ENCODE data around the gene KIR3DL3. TPM values are rescaled to one million over a fixed set of nuclear protein-coding genes. Genes with fewer than 3 reads are reported as not detected.
"Not testable (repeated sequence)": the region's sequence is repeated elsewhere in the genome, so short reads cannot be mapped to it uniquely, and the experiment has no call there.

Gene KIR3DL3
- total RNA-seq, 1 donor from 2014 or later: not detected

DNA sequence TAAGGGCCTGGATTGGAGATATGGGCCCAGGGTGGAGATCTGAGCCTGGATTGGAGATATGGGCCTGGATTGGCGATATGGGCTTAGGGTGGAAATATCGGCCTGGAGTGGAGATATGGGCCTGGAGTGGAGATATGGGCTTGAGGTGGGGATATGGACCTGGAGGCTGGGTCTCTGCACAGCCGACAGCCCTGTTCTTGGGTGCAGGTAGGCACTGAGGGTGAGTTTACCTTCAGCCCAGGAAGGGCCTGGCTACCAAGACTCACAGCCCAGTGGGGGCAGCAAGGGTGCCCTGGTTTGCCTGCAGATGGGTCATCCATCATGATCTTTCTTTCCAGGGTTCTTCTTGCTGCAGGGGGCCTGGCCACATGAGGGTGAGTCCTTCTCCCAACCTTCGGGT lies 46.3 kb downstream of the KIR3DL3 start:
- Mint-ChIP-seq H3K9me3 (ENCODE audit: unreplicated experiment) (peaks cover 53% of the 10 kb centered on the region), H3K4me3 (ENCODE audit: unreplicated experiment) (peak overlapping the region; percentile 23), H3K36me3 (ENCODE audit: low read depth, unreplicated experiment) (peaks cover 20% of the 10 kb centered on the region), H3K27me3 (ENCODE audit: unreplicated experiment) (peaks cover 12% of the 10 kb centered on the region)
- not testable (repeated sequence) for H3K27ac Mint-ChIP-seq (ENCODE audit: unreplicated experiment); DNase-seq (ENCODE audit: low spot score); H3K4me1 Mint-ChIP-seq (ENCODE audit: unreplicated experiment)

GRCh38 chr19:54771018-54771960 lies 47.0 kb downstream of the KIR3DL3 start:
- H3K4me3 Mint-ChIP-seq (ENCODE audit: unreplicated experiment); H3K4me1 Mint-ChIP-seq (ENCODE audit: unreplicated experiment); H3K27ac Mint-ChIP-seq (ENCODE audit: unreplicated experiment); DNase-seq (ENCODE audit: low spot score): not testable (repeated sequence)
- Mint-ChIP-seq H3K36me3 (ENCODE audit: low read depth, unreplicated experiment) (peaks cover 20% of the 10 kb centered on the region), H3K9me3 (ENCODE audit: unreplicated experiment) (peaks cover 51% of the 10 kb centered on the region), H3K27me3 (ENCODE audit: unreplicated experiment) (peaks cover 12% of the 10 kb centered on the region)

DNA sequence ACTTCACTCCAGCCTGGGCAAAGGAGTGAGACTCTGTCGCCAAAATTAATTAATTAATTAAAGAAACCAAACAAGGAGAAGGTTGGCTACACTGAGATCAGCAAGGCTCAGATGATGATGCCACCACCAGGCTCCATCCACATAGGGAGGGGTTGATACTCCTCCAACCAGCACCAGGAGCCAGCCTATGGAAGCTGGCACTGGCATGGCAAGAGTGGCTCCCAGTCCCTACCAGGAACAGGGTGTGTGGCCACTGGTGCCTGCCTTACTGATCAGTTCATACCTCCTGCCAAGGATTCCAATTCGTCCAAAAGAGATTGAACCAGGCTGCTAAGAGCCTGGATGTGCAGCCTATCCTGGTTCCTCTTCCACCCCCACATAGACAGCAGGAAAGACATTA lies 48.4 kb downstream of the KIR3DL3 start:
- not testable (repeated sequence) for DNase-seq (ENCODE audit: low spot score); H3K27ac Mint-ChIP-seq (ENCODE audit: unreplicated experiment); H3K4me3 Mint-ChIP-seq (ENCODE audit: unreplicated experiment); H3K4me1 Mint-ChIP-seq (ENCODE audit: unreplicated experiment)
- Mint-ChIP-seq H3K27me3 (ENCODE audit: unreplicated experiment) (peaks cover 13% of the 10 kb centered on the region), H3K9me3 (ENCODE audit: unreplicated experiment) (peaks cover 44% of the 10 kb centered on the region), H3K36me3 (ENCODE audit: low read depth, unreplicated experiment) (peaks cover 20% of the 10 kb centered on the region)

GRCh38 chr19:54775095-54775815 lies 51.0 kb downstream of the KIR3DL3 start:
- H3K27me3 Mint-ChIP-seq (ENCODE audit: unreplicated experiment); H3K27ac Mint-ChIP-seq (ENCODE audit: unreplicated experiment); H3K4me3 Mint-ChIP-seq (ENCODE audit: unreplicated experiment); H3K36me3 Mint-ChIP-seq (ENCODE audit: low read depth, unreplicated experiment); DNase-seq (ENCODE audit: low spot score); H3K4me1 Mint-ChIP-seq (ENCODE audit: unreplicated experiment): not testable (repeated sequence)
- H3K9me3 Mint-ChIP-seq (ENCODE audit: unreplicated experiment): peaks cover 38% of the 10 kb centered on the region

GRCh38 chr19:54775830-54776229 lies 51.6 kb downstream of the KIR3DL3 start:
- H3K36me3 Mint-ChIP-seq (ENCODE audit: low read depth, unreplicated experiment); H3K4me1 Mint-ChIP-seq (ENCODE audit: unreplicated experiment); DNase-seq (ENCODE audit: low spot score); H3K27me3 Mint-ChIP-seq (ENCODE audit: unreplicated experiment); H3K27ac Mint-ChIP-seq (ENCODE audit: unreplicated experiment); H3K4me3 Mint-ChIP-seq (ENCODE audit: unreplicated experiment): not testable (repeated sequence)
- peaks cover 36% of the 10 kb centered on the region for H3K9me3 Mint-ChIP-seq (ENCODE audit: unreplicated experiment)

DNA sequence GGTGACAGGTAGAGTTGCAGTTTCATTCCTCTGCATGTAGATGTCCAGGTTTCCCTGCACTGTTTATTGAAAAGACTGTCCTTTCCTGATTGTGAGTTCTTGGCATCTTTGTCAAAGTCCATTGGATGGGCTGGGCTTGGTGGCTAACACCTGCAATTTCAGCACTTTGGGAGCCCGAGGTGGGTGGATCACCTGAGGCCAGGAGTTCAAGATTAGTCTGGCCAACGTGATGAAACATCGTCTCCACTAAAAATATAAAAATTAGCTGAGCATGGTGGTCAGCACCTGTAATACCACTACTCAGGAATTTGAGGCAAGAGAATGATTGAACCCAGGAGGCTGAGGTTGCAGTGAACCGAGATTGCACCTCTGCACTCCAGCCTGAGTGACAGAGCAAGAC lies 53.6 kb downstream of the KIR3DL3 start:
- not testable (repeated sequence) for H3K4me3 Mint-ChIP-seq (ENCODE audit: unreplicated experiment); H3K36me3 Mint-ChIP-seq (ENCODE audit: low read depth, unreplicated experiment); H3K27me3 Mint-ChIP-seq (ENCODE audit: unreplicated experiment); H3K4me1 Mint-ChIP-seq (ENCODE audit: unreplicated experiment); H3K27ac Mint-ChIP-seq (ENCODE audit: unreplicated experiment); DNase-seq (ENCODE audit: low spot score)
- peaks cover 34% of the 10 kb centered on the region for H3K9me3 Mint-ChIP-seq (ENCODE audit: unreplicated experiment)

- not testable (repeated sequence) for H3K27me3 Mint-ChIP-seq (ENCODE audit: unreplicated experiment); DNase-seq (ENCODE audit: low spot score); H3K27ac Mint-ChIP-seq (ENCODE audit: unreplicated experiment); H3K4me1 Mint-ChIP-seq (ENCODE audit: unreplicated experiment); H3K36me3 Mint-ChIP-seq (ENCODE audit: low read depth, unreplicated experiment); H3K4me3 Mint-ChIP-seq (ENCODE audit: unreplicated experiment)
- H3K9me3 Mint-ChIP-seq (ENCODE audit: unreplicated experiment): peaks cover 39% of the 10 kb centered on the region
Observed at GRCh38 chr19:54778896-54779295, 54.7 kb downstream of the KIR3DL3 start.

DNA sequence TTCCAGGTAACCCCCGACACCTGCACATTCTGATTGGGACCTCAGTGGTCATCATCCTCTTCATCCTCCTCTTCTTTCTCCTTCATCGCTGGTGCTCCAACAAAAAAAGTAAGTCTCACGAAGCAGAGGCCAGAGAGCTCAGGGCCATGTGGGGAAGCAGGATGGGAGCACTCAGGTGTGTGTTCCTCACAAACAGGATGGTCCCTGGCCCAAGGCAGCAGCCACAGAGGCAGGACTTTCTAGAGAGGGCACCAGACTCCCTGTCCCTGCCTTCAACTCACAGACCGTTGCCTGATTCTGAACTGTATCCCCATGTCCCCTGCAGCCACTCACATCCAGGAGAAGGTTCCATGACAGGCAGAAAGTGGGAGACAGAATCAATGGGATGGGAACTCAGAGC lies 58.7 kb downstream of the KIR3DL3 start:
- not testable (repeated sequence) for H3K4me3 Mint-ChIP-seq (ENCODE audit: unreplicated experiment); H3K4me1 Mint-ChIP-seq (ENCODE audit: unreplicated experiment); H3K27ac Mint-ChIP-seq (ENCODE audit: unreplicated experiment); DNase-seq (ENCODE audit: low spot score); H3K27me3 Mint-ChIP-seq (ENCODE audit: unreplicated experiment)
- Mint-ChIP-seq H3K9me3 (ENCODE audit: unreplicated experiment) (peaks cover 56% of the 10 kb centered on the region), H3K36me3 (ENCODE audit: low read depth, unreplicated experiment) (peaks cover 11% of the 10 kb centered on the region)

Other genes starting within 250 kb of the KIR3DL3 start
- gene LAIR2, start 221.6 kb upstream of the KIR3DL3 start, total RNA-seq (ENCODE audit: unreplicated experiment): not detected
- gene LILRA2, start 150.7 kb upstream of the KIR3DL3 start, total RNA-seq (ENCODE audit: unreplicated experiment): not detected
- gene LILRA1, start 130.8 kb upstream of the KIR3DL3 start, total RNA-seq (ENCODE audit: unreplicated experiment): not detected
- gene LILRB1, start 94.0 kb upstream of the KIR3DL3 start, total RNA-seq (ENCODE audit: unreplicated experiment): not detected
- gene LILRB4, start 61.5 kb upstream of the KIR3DL3 start, total RNA-seq (ENCODE audit: unreplicated experiment): not detected
- gene KIR2DL3, start 14.1 kb downstream of the KIR3DL3 start, total RNA-seq (ENCODE audit: unreplicated experiment): not detected
- gene KIR2DL1, start 45.4 kb downstream of the KIR3DL3 start, total RNA-seq (ENCODE audit: unreplicated experiment): not detected
- not detected for gene KIR2DL4, start 79.2 kb downstream of the KIR3DL3 start, total RNA-seq (ENCODE audit: unreplicated experiment)
- gene KIR3DL1, start 92.0 kb downstream of the KIR3DL3 start, total RNA-seq (ENCODE audit: unreplicated experiment): not detected
- not detected for gene KIR2DS4, start 108.2 kb downstream of the KIR3DL3 start, total RNA-seq (ENCODE audit: unreplicated experiment)
- gene KIR3DL2, start 126.0 kb downstream of the KIR3DL3 start, total RNA-seq (ENCODE audit: unreplicated experiment): not detected
- gene FCAR, start 149.8 kb downstream of the KIR3DL3 start, total RNA-seq (ENCODE audit: unreplicated experiment): not detected
- gene NCR1, start 181.7 kb downstream of the KIR3DL3 start, total RNA-seq (ENCODE audit: unreplicated experiment): not detected
- gene NLRP7, start 223.1 kb downstream of the KIR3DL3 start, total RNA-seq (ENCODE audit: unreplicated experiment): 0.69 TPM
- 0.31 TPM for gene NLRP2, start 241.9 kb downstream of the KIR3DL3 start, total RNA-seq (ENCODE audit: unreplicated experiment)

Data from endothelial cell (in vitro differentiated cells).